Mononuclear cell (primary cell): ENCODE data around the gene BRI3. TPM values are rescaled to one million over a fixed set of nuclear protein-coding genes. Genes with fewer than 3 reads are reported as not detected.
A peak's percentile ranks its signal among the peaks of the same experiment; 100 is the strongest.

Experiments
- H3K27me3 ChIP-seq: 2 replicates; pipeline ENCODE4 v1.6.0; 2011; ENCODE audit warnings: low read length, control low read depth; ENCODE audit not compliant: insufficient read depth
- H3K4me1 ChIP-seq: 2 replicates; pipeline ENCODE4 v1.5.1; 2011; ENCODE audit warnings: mild to moderate bottlenecking, low read length, control low read depth; ENCODE audit not compliant: insufficient read depth
- H3K4me3 ChIP-seq: 2 replicates; pipeline ENCODE4 v1.5.1; 2011; ENCODE audit warnings: mild to moderate bottlenecking, low read length, moderate library complexity
- H3K9me3 ChIP-seq: 2 replicates; pipeline ENCODE4 v1.5.1; 2011; ENCODE audit warnings: low read depth, mild to moderate bottlenecking, control low read depth, low read length
- total RNA-seq: library from RNA; depleted of rRNA; stranded (reverse); fragments of >200 nt; gene quantifications from one replicate; pipeline ENCODE4 v1.2.3, GENCODE V29; 2012

BRI3 gene
- total RNA-seq, 1 donor, result 38.8 TPM

DNA sequence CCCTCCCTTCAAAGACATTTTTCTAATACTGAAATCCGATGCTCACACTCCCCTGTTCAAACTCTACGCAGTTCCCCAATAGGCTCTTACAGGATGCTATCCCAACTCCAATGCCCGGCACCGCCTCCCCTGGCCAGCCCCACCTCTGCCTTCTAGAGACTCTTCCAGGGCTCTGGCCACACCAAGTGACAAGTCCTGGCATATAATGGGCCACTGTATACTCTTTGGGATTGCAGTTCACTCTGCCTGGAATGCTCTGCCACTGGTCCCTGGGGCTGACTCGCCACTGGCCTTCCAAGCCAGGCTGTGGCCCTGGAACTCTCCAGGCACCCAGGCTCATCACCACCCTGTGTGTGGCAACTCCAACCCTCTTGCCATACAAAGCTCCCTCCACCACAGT is 3.1 kb upstream of the BRI3 start:
- H3K4me3 ChIP-seq, result no peak overlapping the region
- peaks cover 58% of the 10 kb centered on the region for H3K4me1 ChIP-seq
- no peaks in the 10 kb centered on the region for H3K27me3 ChIP-seq
- no peaks in the 10 kb centered on the region for H3K9me3 ChIP-seq

DNA sequence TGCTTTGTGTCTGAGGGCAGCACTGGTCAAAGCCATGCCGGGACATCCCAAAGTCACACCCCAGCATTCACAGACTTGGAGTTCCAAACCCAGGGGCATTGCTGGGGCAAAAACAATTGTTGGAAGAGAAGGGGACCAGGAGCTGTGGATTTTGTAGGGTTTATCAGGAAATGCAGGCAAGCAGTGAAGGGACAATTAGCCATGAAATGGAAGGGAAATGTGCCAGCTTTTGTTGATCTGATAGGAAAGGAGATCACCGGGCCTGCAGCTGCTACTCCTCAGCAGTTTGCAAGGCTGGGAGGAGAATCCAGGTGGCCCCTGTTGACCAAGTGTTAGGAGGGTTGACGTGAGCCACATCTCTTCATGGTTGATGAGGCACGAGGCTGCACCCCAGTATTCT is 2.5 kb upstream of the BRI3 start:
- Histone ChIP-seq H3K4me1 (peaks cover 60% of the 10 kb centered on the region), H3K27me3 (no peaks in the 10 kb centered on the region), H3K9me3 (no peaks in the 10 kb centered on the region), H3K4me3 (no peak overlapping the region)

DNA sequence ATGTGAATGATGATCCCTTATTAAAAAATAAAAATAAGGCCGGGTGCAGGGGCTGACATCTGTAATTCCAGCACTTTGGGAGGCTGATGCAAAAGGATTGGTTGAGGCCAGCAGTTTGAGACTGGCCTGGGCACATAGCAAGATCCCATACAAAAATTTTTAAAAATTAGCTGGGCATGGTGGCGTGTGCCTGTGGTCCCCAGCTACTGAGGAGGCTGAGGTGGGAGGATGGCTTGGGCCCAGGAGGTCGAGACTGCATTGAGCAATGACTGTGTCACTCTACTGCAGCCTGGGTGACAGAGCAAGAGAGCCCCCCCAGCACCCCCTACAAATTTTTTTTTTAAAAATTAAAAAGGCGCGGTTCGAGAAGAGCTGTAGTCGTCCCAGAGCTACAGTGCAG is 1.2 kb upstream of the BRI3 start:
- H3K4me1 ChIP-seq, result peaks cover 60% of the 10 kb centered on the region
- H3K4me3 ChIP-seq, result peak overlapping the region; percentile 60
- H3K27me3 ChIP-seq, result no peaks in the 10 kb centered on the region
- H3K9me3 ChIP-seq, result no peaks in the 10 kb centered on the region

DNA sequence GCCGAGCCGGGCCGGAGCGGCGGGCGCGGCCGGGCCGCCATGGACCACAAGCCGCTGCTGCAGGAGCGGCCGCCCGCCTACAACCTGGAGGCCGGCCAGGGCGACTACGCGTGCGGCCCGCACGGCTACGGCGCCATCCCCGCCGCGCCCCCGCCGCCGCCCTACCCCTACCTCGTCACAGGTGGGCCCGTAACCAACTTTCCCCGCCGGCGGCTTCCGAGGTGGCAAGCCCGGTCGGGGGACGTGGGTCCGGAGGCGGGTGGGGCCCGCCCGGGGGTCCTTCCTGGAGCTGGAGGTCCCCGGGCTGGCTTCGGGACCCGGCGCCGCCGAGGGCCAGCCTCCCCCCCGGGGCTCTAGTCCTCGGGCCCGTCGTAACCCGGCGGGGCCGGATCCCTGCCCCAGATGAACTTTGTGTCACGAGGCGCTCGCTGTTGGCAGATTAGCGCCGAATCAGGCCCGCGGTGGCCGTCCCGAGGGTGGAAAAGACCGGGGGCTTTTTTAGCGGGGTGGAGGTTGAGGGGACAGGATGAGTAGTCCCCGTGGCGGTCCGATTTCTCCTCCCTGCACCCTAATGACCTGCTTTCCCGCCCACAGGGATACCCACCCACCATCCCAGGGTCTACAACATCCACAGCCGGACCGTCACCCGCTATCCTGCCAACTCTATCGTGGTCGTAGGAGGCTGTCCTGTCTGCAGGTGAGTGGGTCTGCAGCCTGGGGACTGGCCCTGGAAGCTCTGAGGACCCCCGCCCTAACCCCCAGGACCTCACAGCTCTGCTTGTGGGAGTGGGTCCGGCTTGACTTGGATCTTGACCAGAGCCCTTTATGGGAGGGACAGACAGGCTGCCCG is 496 bp downstream of the BRI3 start:
- Histone ChIP-seq H3K4me1 (peaks cover 62% of the 10 kb centered on the region), H3K4me3 (peak overlapping the region; percentile 77)

DNA sequence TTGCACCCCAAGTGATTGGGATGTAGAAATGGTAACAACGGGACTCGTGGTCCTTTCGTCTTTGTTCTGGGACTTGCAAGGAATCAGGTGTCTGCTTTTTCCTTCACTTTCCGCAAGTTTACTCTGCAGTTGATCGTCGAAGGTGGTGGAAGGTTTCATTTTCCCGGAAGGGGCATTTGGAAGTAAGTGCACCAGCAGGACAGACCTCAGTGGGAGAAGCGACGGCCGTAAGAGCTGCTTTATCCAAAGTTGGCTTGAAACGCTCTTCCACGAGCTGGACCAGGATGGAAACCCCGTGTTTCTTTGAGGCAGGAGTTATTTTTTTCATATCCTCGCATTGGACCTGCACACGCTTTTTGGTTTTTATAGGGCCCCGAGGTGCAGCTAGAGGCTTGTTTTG is 1.2 kb downstream of the BRI3 start:
- peaks cover 66% of the 10 kb centered on the region for H3K4me1 ChIP-seq
- peak overlapping the region; percentile 77 for H3K4me3 ChIP-seq
- H3K9me3 ChIP-seq, result no peaks in the 10 kb centered on the region
- H3K27me3 ChIP-seq, result no peaks in the 10 kb centered on the region

More for the DNA sequence above, 496 bp downstream of the BRI3 start:
- Histone ChIP-seq H3K9me3 (no peaks in the 10 kb centered on the region), H3K27me3 (no peaks in the 10 kb centered on the region)

DNA sequence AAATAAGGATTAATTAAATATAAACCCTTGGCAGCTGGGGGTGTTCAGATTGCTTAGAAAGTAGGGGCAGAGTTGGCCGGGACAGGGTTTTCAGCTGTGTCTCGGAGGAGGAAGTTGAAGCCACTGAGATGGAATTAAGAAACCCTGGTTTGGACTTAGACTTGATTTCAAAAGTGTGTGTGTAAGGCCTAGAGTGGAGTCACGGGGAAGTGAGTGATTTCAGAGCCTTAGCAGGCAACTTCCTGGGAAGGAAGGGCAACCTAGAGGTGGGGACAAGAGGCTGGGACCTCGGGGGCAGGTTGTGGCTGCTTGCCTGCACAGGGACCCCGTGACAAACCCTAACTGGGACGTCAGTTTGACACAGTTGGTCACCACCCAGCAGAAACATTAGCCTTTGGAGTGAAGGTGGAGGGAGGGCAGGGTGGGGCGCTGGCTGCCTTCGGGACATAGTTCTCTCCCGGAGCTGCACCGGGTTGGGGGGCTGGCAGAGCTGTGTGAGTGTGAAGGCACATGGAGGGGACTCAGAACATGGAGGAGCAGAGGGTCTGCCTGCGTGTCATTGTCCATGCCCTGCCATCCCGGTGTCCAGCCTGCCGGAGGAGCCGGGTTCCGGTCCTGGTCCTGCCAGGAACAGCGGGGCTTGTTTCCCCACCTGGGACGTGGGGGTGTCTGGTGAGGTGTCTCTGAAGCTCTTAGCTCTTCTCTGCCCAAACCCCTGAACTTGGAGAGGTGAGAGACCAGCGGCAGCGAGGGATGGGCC is 1.8 kb downstream of the BRI3 start:
- peak overlapping the region; percentile 77 for H3K4me3 ChIP-seq

DNA sequence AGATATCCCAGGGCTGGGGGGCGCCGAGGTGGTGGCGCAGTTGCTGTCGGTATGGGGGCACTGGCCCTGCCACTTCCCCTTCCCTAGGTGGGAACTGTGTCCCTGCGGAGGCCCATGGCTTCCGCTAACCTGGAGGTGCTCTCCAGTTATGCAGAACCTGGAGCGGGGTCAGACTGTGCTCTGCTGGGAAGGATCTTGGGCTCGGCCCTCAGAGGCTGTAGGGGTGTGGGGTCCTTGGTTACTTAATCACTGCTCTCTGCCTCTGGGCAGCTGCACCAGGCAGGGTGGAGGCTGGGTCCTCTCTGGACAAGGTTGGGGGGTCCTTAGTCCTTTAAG is 2.4 kb downstream of the BRI3 start:
- Histone ChIP-seq H3K4me3 (peak overlapping the region; percentile 77), H3K27me3 (no peaks in the 10 kb centered on the region), H3K9me3 (no peaks in the 10 kb centered on the region), H3K4me1 (peaks cover 75% of the 10 kb centered on the region)

More for the DNA sequence above, 1.8 kb downstream of the BRI3 start:
- Histone ChIP-seq H3K9me3 (no peaks in the 10 kb centered on the region), H3K27me3 (no peaks in the 10 kb centered on the region), H3K4me1 (peaks cover 72% of the 10 kb centered on the region)

DNA sequence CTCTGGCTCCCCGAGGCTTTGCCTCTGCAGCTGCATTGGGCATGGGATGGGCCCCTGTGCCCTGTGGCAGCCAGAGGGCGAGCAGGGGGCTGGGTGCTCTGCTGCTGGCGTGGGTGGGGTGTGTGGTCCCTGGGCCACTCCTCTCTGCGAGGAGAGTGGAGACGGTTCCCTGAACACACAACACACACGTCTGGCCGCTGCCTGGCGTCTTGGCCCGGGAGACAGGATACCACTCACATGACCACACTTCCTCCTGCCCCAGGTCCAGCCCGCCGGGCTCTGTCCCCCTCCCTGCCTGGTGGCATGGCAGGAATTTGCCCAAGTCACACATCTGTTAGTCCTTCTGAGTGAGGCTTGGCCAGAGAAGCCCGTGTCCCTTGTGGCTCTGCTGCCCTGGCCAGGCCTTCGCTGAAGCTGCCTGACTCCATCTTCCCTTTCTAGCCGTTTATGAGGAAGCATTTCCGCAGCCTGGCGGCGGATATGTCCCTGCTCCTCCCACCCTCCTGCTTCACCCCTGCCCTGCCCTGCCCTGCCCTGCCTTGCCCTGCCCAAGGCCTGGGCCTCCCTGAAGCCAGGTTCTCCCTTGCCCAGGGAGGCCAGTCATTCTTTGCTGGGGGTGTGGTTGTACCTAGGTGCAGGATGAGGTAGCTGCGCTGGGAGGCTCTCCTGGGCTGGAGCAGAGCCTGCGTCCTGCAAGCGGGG is 3.0 kb downstream of the BRI3 start:
- Histone ChIP-seq H3K4me3 (peak overlapping the region; percentile 77), H3K4me1 (peaks cover 81% of the 10 kb centered on the region), H3K27me3 (no peaks in the 10 kb centered on the region), H3K9me3 (no peaks in the 10 kb centered on the region)

DNA sequence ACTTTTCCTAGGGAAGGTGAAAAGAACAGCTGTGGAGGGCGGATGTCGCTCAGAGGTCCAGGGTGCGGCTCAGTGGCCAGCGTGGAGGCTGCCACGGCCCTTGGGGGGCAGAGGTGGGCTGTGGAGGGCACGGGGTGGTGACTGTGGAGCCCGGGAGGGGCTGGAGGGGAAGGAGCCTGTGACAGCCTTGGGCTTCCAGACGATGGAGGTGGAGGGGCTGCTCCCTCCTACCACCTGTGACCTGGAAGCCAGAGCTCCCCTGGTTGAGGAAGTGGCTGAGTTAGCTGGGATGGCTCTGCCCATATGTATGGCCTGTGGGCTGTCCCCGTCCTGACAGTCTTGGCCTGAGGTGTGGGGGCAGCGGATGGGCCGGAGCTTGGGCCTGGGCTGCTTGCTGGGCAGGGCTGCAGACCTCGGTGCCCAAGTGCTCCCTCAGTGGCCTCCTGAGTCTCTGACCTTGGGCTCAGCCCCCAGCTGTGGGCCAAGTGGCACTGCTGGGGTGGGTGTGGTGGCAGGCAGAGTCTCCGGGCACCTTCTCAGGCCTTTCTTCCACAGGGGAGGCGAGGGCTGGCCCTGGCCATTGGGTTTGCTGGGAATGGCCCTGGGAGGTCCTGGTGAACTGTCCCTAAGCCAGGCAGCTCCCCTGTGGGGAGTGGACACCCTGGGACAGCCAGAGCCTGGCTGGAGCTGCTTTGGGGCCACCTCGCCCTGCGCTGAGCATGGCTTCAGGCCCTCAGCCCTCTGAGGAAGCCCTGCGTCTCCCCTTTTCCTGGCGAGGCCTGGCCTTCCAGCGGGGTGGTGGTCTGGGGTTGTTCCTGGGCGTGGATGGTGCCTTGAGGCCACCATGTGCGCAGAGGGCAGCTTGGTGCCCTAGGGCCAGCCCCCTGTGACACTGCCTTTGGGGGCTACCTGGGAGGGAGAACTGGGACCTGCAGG is 3.9 kb downstream of the BRI3 start:
- Histone ChIP-seq H3K27me3 (no peaks in the 10 kb centered on the region), H3K4me3 (peak overlapping the region; percentile 77), H3K4me1 (peaks cover 80% of the 10 kb centered on the region), H3K9me3 (no peaks in the 10 kb centered on the region)

DNA sequence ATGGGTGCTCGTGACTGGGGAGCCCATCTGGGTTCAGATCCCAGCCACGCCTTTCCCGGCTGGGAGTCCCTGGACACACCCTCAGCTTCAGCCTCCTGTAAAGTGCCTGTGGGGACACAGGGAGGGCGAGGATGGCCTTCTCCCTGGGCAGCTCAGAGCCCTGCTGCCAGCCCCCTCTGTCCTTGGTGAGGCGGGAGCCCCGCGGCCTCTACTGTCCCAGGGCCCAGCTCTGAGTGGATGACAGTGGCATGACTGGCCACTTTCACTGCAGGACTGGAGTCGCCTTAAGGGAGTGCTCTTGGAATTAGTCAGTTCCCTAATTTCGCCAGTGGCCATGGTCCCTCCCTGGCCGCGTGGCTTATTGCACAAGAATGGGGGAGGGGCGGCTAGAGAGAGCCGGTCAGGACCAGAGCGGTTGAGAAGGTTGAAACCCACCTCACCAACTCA is 4.6 kb downstream of the BRI3 start:
- Histone ChIP-seq H3K9me3 (no peaks in the 10 kb centered on the region), H3K4me3 (no peak overlapping the region), H3K4me1 (peaks cover 74% of the 10 kb centered on the region), H3K27me3 (no peaks in the 10 kb centered on the region)

DNA sequence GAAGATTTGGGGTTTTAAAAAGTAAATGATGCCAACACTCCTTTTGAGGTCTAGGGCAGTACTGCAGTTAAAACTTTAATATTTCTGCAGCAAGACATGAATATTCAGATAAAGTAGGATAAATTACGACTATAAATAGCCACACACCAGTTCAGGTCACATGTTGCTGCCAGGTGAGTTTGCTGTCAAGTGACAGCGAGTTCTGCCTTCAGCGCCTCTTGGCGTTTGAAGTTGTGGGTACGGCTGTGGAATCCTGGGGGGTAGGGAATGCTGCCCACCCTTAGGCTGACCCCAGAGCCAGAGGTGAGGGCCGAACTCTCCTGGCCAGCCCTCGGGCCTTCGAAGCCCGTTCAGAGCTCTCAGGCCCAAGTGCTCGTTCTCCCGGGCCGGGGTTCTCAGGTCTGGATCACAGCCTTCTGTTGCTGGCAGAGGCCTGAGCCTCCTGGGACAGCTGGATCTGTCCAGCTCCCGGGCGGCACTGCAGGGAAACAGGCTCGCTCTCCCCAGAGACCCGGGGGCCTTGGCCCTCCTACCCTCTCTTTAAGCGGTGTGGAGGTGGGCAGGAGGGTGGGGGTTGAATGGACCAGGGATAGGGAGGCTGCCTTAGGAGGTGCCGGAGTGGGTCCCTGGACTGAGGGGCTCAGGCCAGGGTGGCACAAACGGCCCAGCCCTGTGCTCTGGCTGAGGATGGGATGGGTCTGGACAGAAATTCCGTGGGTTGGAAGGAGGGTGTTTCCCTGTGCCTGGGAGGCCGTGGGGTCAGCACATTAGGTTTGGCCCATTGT is 5.4 kb downstream of the BRI3 start:
- Histone ChIP-seq H3K4me3 (no peak overlapping the region), H3K9me3 (no peaks in the 10 kb centered on the region), H3K27me3 (no peaks in the 10 kb centered on the region), H3K4me1 (peaks cover 74% of the 10 kb centered on the region)

DNA sequence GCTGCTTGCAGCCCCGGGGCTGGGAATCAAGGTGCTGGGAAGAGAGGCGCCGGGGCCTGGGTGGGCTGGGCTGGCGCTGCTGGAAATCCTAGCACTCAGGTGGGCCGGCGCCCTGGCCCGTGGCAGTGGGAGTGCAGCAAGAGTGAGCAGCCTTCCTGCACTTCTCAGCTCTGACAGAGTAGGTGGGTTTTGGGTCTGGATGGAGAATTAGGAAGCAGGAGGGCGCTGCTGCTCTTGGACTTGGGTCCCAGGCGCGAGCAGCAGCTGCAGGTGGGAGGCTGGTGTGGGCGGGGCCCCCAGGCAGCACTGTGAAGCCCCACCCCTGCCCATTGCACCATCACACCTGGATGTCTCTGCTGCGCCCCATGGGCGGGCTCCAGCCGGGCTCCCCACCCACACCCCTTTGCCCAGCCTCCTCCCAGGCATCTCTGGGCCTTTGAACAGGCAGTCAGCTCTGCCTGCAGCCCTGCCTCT is 6.0 kb downstream of the BRI3 start:
- Histone ChIP-seq H3K4me1 (peaks cover 69% of the 10 kb centered on the region), H3K9me3 (no peaks in the 10 kb centered on the region), H3K4me3 (no peak overlapping the region), H3K27me3 (no peaks in the 10 kb centered on the region)

DNA sequence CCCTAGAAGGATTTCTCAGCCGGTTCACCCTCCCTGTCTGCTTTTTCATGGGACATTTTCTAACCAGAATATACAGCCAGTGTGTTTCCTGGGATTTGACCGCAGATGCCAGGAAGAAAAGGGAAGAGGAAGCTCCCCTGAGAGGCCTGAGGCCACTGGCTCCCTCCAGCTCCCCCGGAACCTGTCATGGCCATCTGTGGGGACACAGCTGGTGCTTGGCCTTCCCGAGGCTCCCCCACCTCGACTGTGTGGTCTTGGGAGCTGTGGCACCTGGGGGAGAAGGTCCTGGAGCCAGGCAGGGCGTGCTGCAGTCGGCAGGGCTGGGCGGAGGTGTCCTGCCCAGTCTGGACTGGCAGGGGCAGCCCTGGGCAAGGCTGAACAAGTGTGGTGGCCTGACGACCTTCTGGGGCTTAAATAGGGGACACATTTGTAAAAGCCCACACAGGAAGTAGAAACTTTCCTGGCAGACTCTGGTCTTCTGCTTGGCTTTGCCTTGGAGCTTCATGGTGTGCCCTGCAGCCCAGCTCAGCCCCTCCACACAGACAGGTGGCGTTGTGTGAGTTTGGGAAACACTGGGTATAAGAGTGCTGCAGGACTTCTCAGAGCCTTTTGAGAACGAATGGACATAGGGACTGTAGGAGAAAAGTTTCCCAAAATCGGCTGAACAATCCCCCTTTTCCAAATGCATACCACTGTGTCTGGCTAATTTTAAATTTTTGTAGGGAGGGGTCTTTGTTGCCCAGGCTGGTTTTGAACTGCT is 6.8 kb downstream of the BRI3 start:
- H3K27me3 ChIP-seq, result no peaks in the 10 kb centered on the region
- H3K4me1 ChIP-seq, result peaks cover 62% of the 10 kb centered on the region
- no peak overlapping the region for H3K4me3 ChIP-seq
- no peaks in the 10 kb centered on the region for H3K9me3 ChIP-seq
